ENCODE results near the gene CPNE7.

DNA sequence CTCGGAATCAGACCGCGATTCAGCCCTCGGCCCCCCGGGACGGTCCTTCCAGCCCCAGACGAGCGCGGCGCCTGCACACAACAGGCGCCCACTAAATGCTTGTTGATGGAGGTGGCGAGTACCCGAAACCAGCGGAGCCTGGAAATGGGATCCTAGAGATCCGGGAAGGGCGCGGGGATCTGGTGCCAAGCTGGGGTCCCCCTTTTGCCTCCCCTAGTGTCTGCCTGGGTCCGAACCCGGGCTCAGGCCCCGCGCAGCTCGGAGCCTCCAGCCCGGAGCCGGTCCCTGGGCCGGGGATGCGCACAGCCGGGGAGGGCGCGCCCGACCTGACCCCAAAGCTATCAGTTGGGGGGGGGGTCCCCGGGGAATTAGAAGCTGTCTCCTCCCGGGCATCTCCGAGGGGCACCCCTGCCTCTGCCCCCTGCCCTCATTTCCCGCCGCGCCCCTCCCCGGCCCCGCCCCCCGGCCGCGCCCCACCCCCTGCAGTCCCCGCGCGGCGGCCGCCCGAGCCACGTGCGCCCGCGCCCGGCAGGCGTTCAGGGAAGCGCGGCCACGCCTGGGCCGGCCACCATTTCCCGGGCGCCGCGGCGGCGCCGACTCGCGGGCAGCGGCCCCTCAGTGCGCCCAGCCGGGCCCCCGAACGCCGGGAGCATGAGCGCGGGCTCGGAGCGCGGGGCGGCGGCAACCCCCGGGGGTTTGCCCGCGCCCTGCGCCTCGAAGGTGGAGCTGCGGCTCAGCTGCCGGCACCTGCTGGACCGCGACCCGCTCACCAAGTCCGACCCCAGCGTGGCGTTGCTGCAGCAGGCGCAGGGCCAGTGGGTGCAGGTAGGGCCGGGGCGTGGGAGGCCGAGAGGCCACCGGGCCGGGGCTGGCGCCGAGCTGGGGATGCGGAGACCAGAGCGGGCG is at the start of gene CPNE7:
- TF ChIP-seq, protein P1, sequence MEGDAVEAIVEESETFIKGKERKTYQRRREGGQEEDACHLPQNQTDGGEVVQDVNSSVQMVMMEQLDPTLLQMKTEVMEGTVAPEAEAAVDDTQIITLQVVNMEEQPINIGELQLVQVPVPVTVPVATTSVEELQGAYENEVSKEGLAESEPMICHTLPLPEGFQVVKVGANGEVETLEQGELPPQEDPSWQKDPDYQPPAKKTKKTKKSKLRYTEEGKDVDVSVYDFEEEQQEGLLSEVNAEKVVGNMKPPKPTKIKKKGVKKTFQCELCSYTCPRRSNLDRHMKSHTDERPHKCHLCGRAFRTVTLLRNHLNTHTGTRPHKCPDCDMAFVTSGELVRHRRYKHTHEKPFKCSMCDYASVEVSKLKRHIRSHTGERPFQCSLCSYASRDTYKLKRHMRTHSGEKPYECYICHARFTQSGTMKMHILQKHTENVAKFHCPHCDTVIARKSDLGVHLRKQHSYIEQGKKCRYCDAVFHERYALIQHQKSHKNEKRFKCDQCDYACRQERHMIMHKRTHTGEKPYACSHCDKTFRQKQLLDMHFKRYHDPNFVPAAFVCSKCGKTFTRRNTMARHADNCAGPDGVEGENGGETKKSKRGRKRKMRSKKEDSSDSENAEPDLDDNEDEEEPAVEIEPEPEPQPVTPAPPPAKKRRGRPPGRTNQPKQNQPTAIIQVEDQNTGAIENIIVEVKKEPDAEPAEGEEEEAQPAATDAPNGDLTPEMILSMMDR (IDR thresholded peaks at IDR 0.05), result no peak
- no peak for TF ChIP-seq POLR2A (IDR thresholded peaks at IDR 0.05)
